Calu3 (cell line): ENCODE measurements around the gene CAMKMT. TPM values are rescaled to one million over a fixed set of nuclear protein-coding genes. Genes with fewer than 3 reads are reported as not detected.

Experiments used
- BruUV-seq: library from RNA; stranded (reverse); fragments of 400-500 nt; replicated peaks from 2 replicates; lab custom pipeline; 2021; lab: Mats Ljungman, UMichigan
- CTCF ChIA-PET: fragments of 300-600 bp; sonication (Branson Sonifier 250); formaldehyde crosslinking; loops from one replicate; lab custom pipeline; 2022; ENCODE audit warnings: antibody characterized with exemption; lab: Charles Lee
- DNase-seq: peaks from one replicate; pipeline ENCODE4 v3.0.0; 2022
- H3K27ac Mint-ChIP-seq: one replicate; pipeline ENCODE4 v1.8.0; 2022; ENCODE audit warnings: mixed read lengths; ENCODE audit not compliant: unreplicated experiment
- H3K27me3 Mint-ChIP-seq: one replicate; pipeline ENCODE4 v1.8.0; 2022; ENCODE audit warnings: mixed read lengths; ENCODE audit not compliant: unreplicated experiment
- H3K36me3 Mint-ChIP-seq: one replicate; pipeline ENCODE4 v1.8.0; 2022; ENCODE audit warnings: mild to moderate bottlenecking, moderate library complexity, mixed read lengths; ENCODE audit not compliant: insufficient read depth, unreplicated experiment
- H3K4me1 Mint-ChIP-seq: one replicate; pipeline ENCODE4 v1.8.0; 2022; ENCODE audit warnings: mild to moderate bottlenecking, low read depth, mixed read lengths; ENCODE audit not compliant: unreplicated experiment
- H3K4me3 Mint-ChIP-seq: one replicate; pipeline ENCODE4 v1.8.0; 2022; ENCODE audit warnings: mild to moderate bottlenecking, low read depth, moderate library complexity, mixed read lengths; ENCODE audit not compliant: unreplicated experiment
- H3K9me3 Mint-ChIP-seq: one replicate; pipeline ENCODE4 v1.8.0; 2022; ENCODE audit warnings: low read depth, mixed read lengths; ENCODE audit not compliant: unreplicated experiment
- intact Hi-C: fragments of 100-400 bp; cut with micrococcal nuclease; formaldehyde crosslinking; loops from one replicate; pipeline ENCODE4 v1.10.0; 2022; ENCODE audit not compliant: unreplicated experiment
- total RNA-seq: library from RNA; stranded (reverse); gene quantifications from 2 replicates; pipeline ENCODE4 v1.2.3, GENCODE V29; 2022
- TF ChIP-seq, protein P1 (sequence below): fragments of 200-600 bp; IDR thresholded peaks from one replicate; pipeline ENCODE4 v1.8.0; 2022; ENCODE audit warnings: antibody characterized with exemption; ENCODE audit not compliant: unreplicated experiment

CAMKMT gene
- total RNA-seq, 1 experiment from 2014 or later: 20.6 TPM

DNA sequence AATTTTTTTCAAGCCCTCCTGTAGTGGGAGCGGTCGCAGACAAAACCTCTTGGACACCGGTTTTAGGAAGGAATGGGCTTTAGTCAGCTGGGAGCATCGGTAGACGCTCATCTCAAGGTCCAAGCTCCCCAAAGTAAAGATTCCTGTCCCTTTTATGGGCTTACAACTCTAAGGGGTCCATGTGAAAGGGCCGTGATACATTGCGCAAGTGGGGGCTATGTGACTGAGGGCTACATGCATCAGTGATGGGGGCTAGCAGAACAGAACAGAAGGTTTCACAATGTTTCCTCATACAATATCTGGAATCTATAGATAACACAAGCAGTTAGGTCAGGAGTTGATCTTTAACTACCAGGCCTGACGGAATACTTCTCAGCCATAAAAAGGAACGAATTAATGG, 62.5 kb downstream of the CAMKMT start:
- Mint-ChIP-seq H3K4me3 (no peak overlapping the region), H3K27ac (no peak overlapping the region), H3K36me3 (no peaks in the 10 kb centered on the region), H3K9me3 (no peaks in the 10 kb centered on the region), H3K4me1 (no peaks in the 10 kb centered on the region), H3K27me3 (no peaks in the 10 kb centered on the region)
- BruUV-seq: no TSS peak
- intact Hi-C loops: no loop called here
- TF ChIP-seq, protein P1, sequence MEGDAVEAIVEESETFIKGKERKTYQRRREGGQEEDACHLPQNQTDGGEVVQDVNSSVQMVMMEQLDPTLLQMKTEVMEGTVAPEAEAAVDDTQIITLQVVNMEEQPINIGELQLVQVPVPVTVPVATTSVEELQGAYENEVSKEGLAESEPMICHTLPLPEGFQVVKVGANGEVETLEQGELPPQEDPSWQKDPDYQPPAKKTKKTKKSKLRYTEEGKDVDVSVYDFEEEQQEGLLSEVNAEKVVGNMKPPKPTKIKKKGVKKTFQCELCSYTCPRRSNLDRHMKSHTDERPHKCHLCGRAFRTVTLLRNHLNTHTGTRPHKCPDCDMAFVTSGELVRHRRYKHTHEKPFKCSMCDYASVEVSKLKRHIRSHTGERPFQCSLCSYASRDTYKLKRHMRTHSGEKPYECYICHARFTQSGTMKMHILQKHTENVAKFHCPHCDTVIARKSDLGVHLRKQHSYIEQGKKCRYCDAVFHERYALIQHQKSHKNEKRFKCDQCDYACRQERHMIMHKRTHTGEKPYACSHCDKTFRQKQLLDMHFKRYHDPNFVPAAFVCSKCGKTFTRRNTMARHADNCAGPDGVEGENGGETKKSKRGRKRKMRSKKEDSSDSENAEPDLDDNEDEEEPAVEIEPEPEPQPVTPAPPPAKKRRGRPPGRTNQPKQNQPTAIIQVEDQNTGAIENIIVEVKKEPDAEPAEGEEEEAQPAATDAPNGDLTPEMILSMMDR: no peak
- CTCF ChIA-PET: no interaction called here
- DNase-seq: no peak

DNA sequence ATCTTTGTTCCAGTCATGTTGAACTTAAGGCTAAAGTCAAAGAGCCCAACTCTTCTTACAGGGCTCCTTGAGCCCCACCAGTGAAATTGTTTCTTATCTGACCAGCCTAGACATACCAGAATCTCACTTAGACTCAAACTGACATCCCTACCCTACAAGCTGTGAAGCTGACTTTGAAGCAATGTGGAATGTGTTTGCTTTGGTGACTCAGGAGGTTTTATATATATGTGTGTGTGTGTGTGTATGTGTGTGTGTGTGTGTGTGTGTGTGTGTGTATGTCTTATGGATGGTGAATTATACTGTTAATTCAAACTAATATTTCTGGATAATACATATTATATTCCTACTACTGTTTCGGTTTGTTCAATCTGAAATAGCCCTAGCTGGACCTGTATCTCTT, 67.3 kb downstream of the CAMKMT start:
- TF ChIP-seq, protein P1: no peak
- Mint-ChIP-seq H3K36me3 (no peaks in the 10 kb centered on the region), H3K4me3 (no peak overlapping the region), H3K9me3 (no peaks in the 10 kb centered on the region), H3K27me3 (no peaks in the 10 kb centered on the region), H3K4me1 (peaks cover 4% of the 10 kb centered on the region), H3K27ac (no peak overlapping the region)
- CTCF ChIA-PET: no interaction called here
- no peak for DNase-seq
- intact Hi-C loops: no loop called here
- no TSS peak for BruUV-seq

DNA sequence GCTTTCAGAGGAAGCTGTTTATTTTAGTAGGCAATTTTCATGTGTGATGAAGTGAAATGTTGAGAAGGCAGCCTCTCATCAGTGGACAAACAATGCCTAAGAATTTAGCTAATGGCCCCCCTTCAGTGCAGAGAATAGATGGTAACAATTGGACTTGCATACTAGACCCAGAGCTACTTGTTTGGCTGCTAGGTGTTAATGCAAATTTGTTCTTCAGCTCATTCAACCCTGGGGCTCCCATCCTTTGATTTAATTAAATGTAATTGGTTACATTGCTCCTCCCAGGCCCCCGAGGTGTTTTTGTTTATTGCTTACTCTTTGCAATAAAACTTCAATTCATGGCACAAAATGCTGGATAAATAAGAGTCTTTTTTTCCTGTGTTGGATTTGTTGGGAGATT, 68.6 kb downstream of the CAMKMT start:
- H3K27me3 Mint-ChIP-seq: no peaks in the 10 kb centered on the region
- CTCF ChIA-PET: interaction anchor here (0.6 kb wide), 1 partner anchor 339 kb away, joined by 5 read pairs; no protein-coding TSS in a partner anchor
- no peaks in the 10 kb centered on the region for H3K9me3 Mint-ChIP-seq
- no peak overlapping the region for H3K27ac Mint-ChIP-seq
- no peak for DNase-seq
- no peaks in the 10 kb centered on the region for H3K36me3 Mint-ChIP-seq
- TF ChIP-seq, protein P1: no peak
- BruUV-seq: no TSS peak
- intact Hi-C loops: no loop called here
- peaks cover 9% of the 10 kb centered on the region for H3K4me1 Mint-ChIP-seq
- H3K4me3 Mint-ChIP-seq: no peak overlapping the region

DNA sequence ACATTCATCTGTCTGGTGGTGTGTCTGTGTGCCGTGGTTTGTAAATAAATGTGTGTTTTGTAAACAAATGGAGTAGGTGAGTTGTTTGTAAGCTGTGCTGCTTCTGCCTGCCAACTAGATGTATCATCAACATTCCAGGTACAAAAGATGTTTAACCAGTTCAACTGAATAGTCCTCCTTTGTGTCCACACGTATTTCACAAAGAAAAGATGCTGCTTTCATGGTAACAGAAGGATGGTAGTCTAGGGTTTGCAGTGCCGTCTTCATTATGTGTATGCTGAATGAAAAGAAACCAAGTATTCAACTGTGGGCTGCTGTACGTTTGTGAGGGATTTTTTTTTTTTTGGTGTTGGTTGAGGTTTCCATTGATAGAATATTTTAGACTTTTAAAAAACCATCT, 72.1 kb downstream of the CAMKMT start:
- intact Hi-C loops: no loop called here
- DNase-seq: no peak
- no TSS peak for BruUV-seq
- Mint-ChIP-seq H3K9me3 (no peaks in the 10 kb centered on the region), H3K4me3 (no peak overlapping the region), H3K36me3 (no peaks in the 10 kb centered on the region), H3K4me1 (peaks cover 9% of the 10 kb centered on the region), H3K27ac (no peak overlapping the region), H3K27me3 (no peaks in the 10 kb centered on the region)
- CTCF ChIA-PET: interaction anchor here (0.8 kb wide), 1 partner anchor 1417 kb away, joined by 3 read pairs; no protein-coding TSS in a partner anchor
- TF ChIP-seq, protein P1: no peak
